ENCODE measurements around the gene ALKBH5.

DNA sequence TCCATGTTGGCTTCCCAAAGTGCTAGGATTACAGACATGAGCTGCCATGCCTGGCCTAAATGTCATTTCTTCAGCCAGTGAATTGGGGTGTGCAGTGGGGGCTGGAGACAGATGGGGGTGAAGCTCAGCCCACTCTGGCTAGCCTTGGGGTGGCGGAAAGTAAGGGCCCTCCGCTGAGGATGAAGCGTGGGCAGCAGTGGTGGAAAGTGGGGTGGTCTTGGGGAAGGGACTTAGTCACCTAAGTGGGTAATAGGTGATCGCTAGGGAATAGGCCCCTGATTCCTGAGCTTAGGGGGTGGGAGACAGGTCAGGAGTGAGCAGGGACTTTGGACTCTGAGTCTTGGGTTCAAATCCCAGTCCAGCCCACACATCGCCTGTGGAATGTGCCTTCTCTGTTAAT lies 44.0 kb downstream of the ALKBH5 start:
- TF ChIP-seq POLR2A (IDR thresholded peaks at IDR 0.05) (no peak), POLR2AphosphoS5 (IDR thresholded peaks at IDR 0.05) (no peak), EP300 (IDR thresholded peaks at IDR 0.05) (no peak)
- TF ChIP-seq, protein P1, sequence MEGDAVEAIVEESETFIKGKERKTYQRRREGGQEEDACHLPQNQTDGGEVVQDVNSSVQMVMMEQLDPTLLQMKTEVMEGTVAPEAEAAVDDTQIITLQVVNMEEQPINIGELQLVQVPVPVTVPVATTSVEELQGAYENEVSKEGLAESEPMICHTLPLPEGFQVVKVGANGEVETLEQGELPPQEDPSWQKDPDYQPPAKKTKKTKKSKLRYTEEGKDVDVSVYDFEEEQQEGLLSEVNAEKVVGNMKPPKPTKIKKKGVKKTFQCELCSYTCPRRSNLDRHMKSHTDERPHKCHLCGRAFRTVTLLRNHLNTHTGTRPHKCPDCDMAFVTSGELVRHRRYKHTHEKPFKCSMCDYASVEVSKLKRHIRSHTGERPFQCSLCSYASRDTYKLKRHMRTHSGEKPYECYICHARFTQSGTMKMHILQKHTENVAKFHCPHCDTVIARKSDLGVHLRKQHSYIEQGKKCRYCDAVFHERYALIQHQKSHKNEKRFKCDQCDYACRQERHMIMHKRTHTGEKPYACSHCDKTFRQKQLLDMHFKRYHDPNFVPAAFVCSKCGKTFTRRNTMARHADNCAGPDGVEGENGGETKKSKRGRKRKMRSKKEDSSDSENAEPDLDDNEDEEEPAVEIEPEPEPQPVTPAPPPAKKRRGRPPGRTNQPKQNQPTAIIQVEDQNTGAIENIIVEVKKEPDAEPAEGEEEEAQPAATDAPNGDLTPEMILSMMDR (IDR thresholded peaks at IDR 0.05) = no peak
